SKM-1 treated with dmso at 0.1 percent for 144 hours (cell line): Measurements from ENCODE around the gene NCLN.
A peak's percentile ranks its signal among the peaks of the same experiment; 100 is the strongest.
"Not testable (repeated sequence)": the region's sequence is repeated elsewhere in the genome, so short reads cannot be mapped to it uniquely, and the experiment has no call there.

Experiments
- DNase-seq: peaks from one replicate; lab custom pipeline; 2025; ENCODE audit not compliant: unreplicated experiment; lab: John Stamatoyannopoulos, UW

NCLN gene

GRCh38 chr19:3196933-3197205 is 11.1 kb downstream of the NCLN start:
- no peak for DNase-seq

- DNase-seq = no peak
Measured at GRCh38 chr19:3198901-3199700, 13.4 kb downstream of the NCLN start.

- no peak for DNase-seq
Measured at GRCh38 chr19:3201072-3201700, 15.5 kb downstream of the NCLN start.

GRCh38 chr19:3201911-3202310 is 16.2 kb downstream of the NCLN start:
- DNase-seq = no peak

- no peak for DNase-seq
Measured at GRCh38 chr19:3202346-3202745, 16.6 kb downstream of the NCLN start.

GRCh38 chr19:3202895-3203294 is 17.2 kb downstream of the NCLN start:
- DNase-seq = not testable (repeated sequence)

- no peak for DNase-seq
Measured at GRCh38 chr19:3203805-3204645, 18.3 kb downstream of the NCLN start.

GRCh38 chr19:3204646-3205275 is 19.0 kb downstream of the NCLN start:
- no peak for DNase-seq

- no peak for DNase-seq
Measured at GRCh38 chr19:3206216-3206953, 20.7 kb downstream of the NCLN start.

GRCh38 chr19:3207461-3208242 is 21.9 kb downstream of the NCLN start:
- no peak for DNase-seq

- no peak for DNase-seq
Measured at GRCh38 chr19:3208317-3209207, 22.8 kb downstream of the NCLN start.

- peak; percentile 67 for DNase-seq
Measured at GRCh38 chr19:3210347-3211017, 24.8 kb downstream of the NCLN start.

- no peak for DNase-seq
Measured at GRCh38 chr19:3211191-3211590, 25.5 kb downstream of the NCLN start.

- DNase-seq = no peak
Measured at GRCh38 chr19:3213159-3213558, 27.4 kb downstream of the NCLN start.

GRCh38 chr19:3216874-3217273 is 31.1 kb downstream of the NCLN start:
- DNase-seq = no peak

- no peak for DNase-seq
Measured at GRCh38 chr19:3220576-3220975, 34.8 kb downstream of the NCLN start.

GRCh38 chr19:3221576-3221975 is 35.8 kb downstream of the NCLN start:
- DNase-seq = not testable (repeated sequence)

- DNase-seq = no peak
Measured at GRCh38 chr19:3222709-3223108, 37.0 kb downstream of the NCLN start.
